GM12872 (cell line): Measurements from ENCODE around the gene SSB.
A peak's percentile ranks its signal among the peaks of the same experiment; 100 is the strongest.

Experiments
- CTCF ChIP-seq: IDR thresholded peaks from 3 replicates; pipeline ENCODE4 v1.5.1; 2011; ENCODE audit warnings: low read depth, mild to moderate bottlenecking, low read length, moderate library complexity; ENCODE audit not compliant: insufficient read depth

Gene SSB

GRCh38 chr2:169815849-169816248, 17.2 kb downstream of the SSB start:
- no peak for TF ChIP-seq CTCF

GRCh38 chr2:169818241-169818640, 19.6 kb downstream of the SSB start:
- TF ChIP-seq CTCF = no peak

- no peak for TF ChIP-seq CTCF
Measured at GRCh38 chr2:169819106-169819505, 20.4 kb downstream of the SSB start.

- no peak for TF ChIP-seq CTCF
Measured at GRCh38 chr2:169822036-169822435, 23.4 kb downstream of the SSB start.

GRCh38 chr2:169822785-169823392, 24.2 kb downstream of the SSB start:
- TF ChIP-seq CTCF = no peak

GRCh38 chr2:169823996-169824372, 25.3 kb downstream of the SSB start:
- no peak for TF ChIP-seq CTCF

- TF ChIP-seq CTCF = peak; percentile 97
Measured at GRCh38 chr2:169824373-169825333, 26.0 kb downstream of the SSB start, which contains the start of gene METTL5. METTL5 (minus strand) TSS chr2:169824905; CDS start chr2:169824597, 308 bp downstream.
